ENCODE results near the gene KLHL29. TPM values are rescaled to one million over a fixed set of nuclear protein-coding genes. Genes with fewer than 3 reads are reported as not detected.

KLHL29 gene
- total and polyA plus RNA-seq, 10 of the 15 experiments (the other 5 are each of a cell fraction or from before 2014, with no cell fraction given): 1.4 to 19.5 (median 6.1) TPM

- no peak for TF ChIP-seq CUX1 (IDR thresholded peaks at IDR 0.05; ENCODE audit: insufficient replicate concordance, low read depth, low read length)
- TF ChIP-seq, protein P1, sequence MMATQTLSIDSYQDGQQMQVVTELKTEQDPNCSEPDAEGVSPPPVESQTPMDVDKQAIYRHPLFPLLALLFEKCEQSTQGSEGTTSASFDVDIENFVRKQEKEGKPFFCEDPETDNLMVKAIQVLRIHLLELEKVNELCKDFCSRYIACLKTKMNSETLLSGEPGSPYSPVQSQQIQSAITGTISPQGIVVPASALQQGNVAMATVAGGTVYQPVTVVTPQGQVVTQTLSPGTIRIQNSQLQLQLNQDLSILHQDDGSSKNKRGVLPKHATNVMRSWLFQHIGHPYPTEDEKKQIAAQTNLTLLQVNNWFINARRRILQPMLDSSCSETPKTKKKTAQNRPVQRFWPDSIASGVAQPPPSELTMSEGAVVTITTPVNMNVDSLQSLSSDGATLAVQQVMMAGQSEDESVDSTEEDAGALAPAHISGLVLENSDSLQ (IDR thresholded peaks at IDR 0.05): no peak
Observed at GRCh38 chr2:23422089-23423061, 37.4 kb downstream of the KLHL29 start (continued).
